Measurements from ENCODE around the gene IER5L. TPM values are rescaled to one million over a fixed set of nuclear protein-coding genes. Genes with fewer than 3 reads are reported as not detected.

The IER5L gene
- total RNA-seq, 1 donor from 2014 or later = 60.4 TPM

DNA sequence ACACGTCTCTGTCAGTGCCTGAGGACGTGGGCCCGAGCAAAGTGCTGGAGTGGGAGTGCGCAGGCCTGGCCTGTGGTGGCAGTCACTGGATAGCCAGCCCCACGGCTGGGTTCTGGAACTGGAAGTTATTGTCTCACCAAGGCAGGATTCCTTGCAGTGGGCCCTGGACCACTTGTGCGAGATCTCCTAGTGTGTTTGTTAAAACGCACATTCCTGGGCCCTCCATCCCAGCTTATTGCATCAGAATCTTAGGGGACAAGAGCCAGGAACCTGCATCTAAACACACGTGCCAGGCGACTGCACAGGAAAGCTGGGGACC lies 40.0 kb downstream of the IER5L start:
- no peak for DNase-seq (ENCODE audit: low read depth)
- no peaks in the 10 kb centered on the region for H3K27me3 ChIP-seq (ENCODE audit: control insufficient read depth, insufficient read depth, low read length)
- peaks cover 2% of the 10 kb centered on the region for H3K36me3 ChIP-seq (ENCODE audit: control insufficient read depth, insufficient read depth, low read length)
- TF ChIP-seq, protein P1, sequence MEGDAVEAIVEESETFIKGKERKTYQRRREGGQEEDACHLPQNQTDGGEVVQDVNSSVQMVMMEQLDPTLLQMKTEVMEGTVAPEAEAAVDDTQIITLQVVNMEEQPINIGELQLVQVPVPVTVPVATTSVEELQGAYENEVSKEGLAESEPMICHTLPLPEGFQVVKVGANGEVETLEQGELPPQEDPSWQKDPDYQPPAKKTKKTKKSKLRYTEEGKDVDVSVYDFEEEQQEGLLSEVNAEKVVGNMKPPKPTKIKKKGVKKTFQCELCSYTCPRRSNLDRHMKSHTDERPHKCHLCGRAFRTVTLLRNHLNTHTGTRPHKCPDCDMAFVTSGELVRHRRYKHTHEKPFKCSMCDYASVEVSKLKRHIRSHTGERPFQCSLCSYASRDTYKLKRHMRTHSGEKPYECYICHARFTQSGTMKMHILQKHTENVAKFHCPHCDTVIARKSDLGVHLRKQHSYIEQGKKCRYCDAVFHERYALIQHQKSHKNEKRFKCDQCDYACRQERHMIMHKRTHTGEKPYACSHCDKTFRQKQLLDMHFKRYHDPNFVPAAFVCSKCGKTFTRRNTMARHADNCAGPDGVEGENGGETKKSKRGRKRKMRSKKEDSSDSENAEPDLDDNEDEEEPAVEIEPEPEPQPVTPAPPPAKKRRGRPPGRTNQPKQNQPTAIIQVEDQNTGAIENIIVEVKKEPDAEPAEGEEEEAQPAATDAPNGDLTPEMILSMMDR (IDR thresholded peaks at IDR 0.05; ENCODE audit: insufficient read depth, low read length, poor library complexity, severe bottlenecking) = no peak
- H3K4me3 ChIP-seq (ENCODE audit: low read depth, low read length) = no peak overlapping the region

DNA sequence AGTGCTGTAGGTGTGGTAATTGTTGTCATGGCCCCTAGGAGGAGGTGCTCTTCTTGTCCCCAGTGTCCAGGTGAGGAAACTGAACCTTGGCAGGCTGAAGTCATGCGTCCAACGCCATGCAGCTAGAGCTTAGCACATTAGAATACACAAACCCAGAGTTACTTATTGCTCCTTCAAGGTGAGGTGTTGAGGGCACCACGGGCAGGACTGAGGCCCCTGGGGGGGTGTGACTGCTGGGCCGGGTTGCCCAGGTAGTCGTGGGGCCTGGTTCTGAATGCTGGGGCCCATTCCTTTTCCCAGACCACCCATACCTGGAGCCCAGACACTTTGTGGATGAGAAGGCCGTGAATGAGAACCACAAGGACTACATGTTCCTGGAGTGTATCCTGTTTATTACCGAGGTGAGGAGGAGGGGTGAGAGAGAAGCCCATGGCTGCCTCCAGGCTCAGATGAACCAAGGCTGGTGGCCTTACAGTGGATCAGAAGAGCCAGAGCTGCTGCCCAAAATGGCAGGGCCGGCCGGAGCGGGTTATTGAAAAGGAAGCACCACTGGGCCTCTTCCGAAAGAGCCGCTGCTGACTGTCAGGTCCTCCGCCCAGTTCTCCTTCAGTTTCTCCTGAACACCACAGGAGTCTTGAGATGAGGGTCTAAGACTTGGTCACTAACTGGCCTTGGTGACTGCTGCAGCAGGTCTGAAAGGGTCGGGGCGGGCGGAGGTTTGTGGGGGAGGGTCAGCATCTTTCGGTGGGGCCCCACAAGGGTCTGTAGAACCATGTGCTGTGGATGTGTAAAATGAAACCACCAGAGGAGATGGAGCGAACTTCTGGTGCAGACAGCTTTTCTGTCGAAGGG lies 40.5 kb downstream of the IER5L start:
- H3K4me3 ChIP-seq (ENCODE audit: low read depth, low read length) = no peak overlapping the region
- H3K27me3 ChIP-seq (ENCODE audit: control insufficient read depth, insufficient read depth, low read length) = no peaks in the 10 kb centered on the region
- peaks cover 2% of the 10 kb centered on the region for H3K36me3 ChIP-seq (ENCODE audit: control insufficient read depth, insufficient read depth, low read length)
- DNase-seq (ENCODE audit: low read depth) = no peak
- TF ChIP-seq, protein P1 (IDR thresholded peaks at IDR 0.05; ENCODE audit: insufficient read depth, low read length, poor library complexity, severe bottlenecking) = no peak

DNA sequence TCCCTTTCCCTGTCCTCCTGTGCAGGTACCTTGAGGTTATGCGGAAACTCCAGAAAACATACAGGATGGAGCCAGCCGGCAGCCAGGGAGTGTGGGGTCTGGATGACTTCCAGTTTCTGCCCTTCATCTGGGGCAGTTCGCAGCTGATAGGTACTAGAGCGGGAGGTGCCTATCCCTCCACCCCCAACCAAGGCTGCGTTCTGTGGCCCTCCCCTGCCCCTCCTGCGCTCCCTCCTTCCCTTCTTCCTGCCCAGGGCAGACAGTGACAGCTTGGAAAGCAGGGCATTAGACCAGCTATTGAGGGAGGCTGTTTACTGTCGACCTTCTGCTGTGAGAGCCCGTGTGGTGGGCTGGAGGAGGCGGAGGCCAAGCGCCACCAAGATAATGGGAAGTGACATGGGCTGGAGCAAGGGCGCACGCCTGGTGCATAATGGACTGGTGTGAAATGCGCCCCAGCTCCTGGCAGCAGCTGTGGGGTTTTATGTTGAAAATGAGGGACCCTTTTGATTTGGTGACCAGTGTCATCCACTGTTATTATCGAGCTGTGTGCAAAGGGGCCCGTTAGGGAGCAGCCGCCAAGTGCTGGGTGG lies 41.5 kb downstream of the IER5L start:
- Histone ChIP-seq H3K36me3 (ENCODE audit: control insufficient read depth, insufficient read depth, low read length) (no peaks in the 10 kb centered on the region), H3K4me3 (ENCODE audit: low read depth, low read length) (no peak overlapping the region), H3K27me3 (ENCODE audit: control insufficient read depth, insufficient read depth, low read length) (no peaks in the 10 kb centered on the region)
- TF ChIP-seq, protein P1 (IDR thresholded peaks at IDR 0.05; ENCODE audit: insufficient read depth, low read length, poor library complexity, severe bottlenecking) = no peak
- DNase-seq (ENCODE audit: low read depth) = no peak

DNA sequence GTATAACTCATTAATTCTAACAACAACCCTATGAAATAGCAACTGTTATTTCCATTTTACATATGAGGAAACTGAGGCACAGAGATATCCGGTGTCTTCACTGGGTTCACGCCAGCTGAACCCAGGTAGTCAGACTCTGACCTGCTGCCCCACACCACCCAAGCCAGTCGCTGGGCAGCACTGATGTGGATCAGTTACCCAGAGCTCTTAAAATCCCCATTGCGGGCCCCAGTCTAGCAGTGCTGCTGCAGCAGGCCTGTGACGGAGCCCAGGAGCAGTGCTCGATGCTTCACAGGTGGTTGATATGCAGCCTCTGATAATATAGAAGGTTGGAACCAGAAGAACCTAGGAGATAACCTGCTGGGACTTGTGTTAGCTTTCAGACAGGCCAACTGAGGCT lies 42.6 kb downstream of the IER5L start:
- H3K4me3 ChIP-seq (ENCODE audit: low read depth, low read length) = no peak overlapping the region
- no peaks in the 10 kb centered on the region for H3K36me3 ChIP-seq (ENCODE audit: control insufficient read depth, insufficient read depth, low read length)
- TF ChIP-seq, protein P1 (IDR thresholded peaks at IDR 0.05; ENCODE audit: insufficient read depth, low read length, poor library complexity, severe bottlenecking) = no peak
- DNase-seq (ENCODE audit: low read depth) = no peak
- no peaks in the 10 kb centered on the region for H3K27me3 ChIP-seq (ENCODE audit: control insufficient read depth, insufficient read depth, low read length)

DNA sequence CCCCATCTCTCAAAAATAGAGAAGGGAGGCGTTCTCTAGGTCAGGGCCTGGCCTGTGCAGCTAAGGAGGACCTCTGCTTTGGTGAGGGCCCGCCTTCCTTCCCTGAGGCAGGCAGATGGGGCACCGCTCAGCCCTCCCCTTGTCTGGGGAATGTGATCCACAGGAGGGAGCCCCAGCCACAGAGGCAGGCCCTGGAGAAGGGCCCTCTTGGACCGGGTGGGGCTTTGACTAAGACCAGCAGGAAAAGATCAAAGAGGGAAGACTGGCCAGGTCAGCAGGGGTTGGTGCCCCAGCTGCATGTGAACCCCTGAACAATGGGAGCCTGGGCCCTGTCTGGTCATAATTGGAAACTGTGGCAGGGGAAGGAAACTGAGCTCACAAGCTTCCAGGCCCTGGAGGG lies 45.0 kb downstream of the IER5L start:
- no peak overlapping the region for H3K4me3 ChIP-seq (ENCODE audit: low read depth, low read length)
- TF ChIP-seq, protein P1 (IDR thresholded peaks at IDR 0.05; ENCODE audit: insufficient read depth, low read length, poor library complexity, severe bottlenecking) = no peak
- no peak for DNase-seq (ENCODE audit: low read depth)
- H3K27me3 ChIP-seq (ENCODE audit: control insufficient read depth, insufficient read depth, low read length) = no peaks in the 10 kb centered on the region
- no peaks in the 10 kb centered on the region for H3K36me3 ChIP-seq (ENCODE audit: control insufficient read depth, insufficient read depth, low read length)

All from kidney epithelial cell (primary cell).